B cell (primary cell): ENCODE results near the gene EIF2S3B. TPM values are rescaled to one million over a fixed set of nuclear protein-coding genes. Genes with fewer than 3 reads are reported as not detected.

Experiments
- ATAC-seq: fragments of 200-7000 bp; cut with Tn5 transposase; one replicate; pipeline ENCODE4 v1.10.0; 2021; ENCODE audit warnings: low read depth, mild to moderate bottlenecking, moderate number of reproducible peaks, moderate library complexity
- CTCF ChIA-PET: fragments of 350-600 bp; sonication (Branson Sonifier 250); formaldehyde crosslinking; loops from one replicate; lab custom pipeline; 2021; ENCODE audit warnings: antibody characterized with exemption, inconsistent platforms; lab: Charles Lee
- POLR2A ChIA-PET: fragments of 350-600 bp; sonication (Branson Sonifier 250); formaldehyde crosslinking; loops from one replicate; lab custom pipeline; 2021; ENCODE audit warnings: antibody characterized with exemption; lab: Charles Lee
- DNase-seq: peaks from one replicate; pipeline ENCODE4 v3.0.0; 2013
- H2AFZ ChIP-seq: 2 replicates; pipeline ENCODE4 v1.6.1; 2012; ENCODE audit warnings: mild to moderate bottlenecking, low read depth, low read length; ENCODE audit not compliant: insufficient read depth, poor library complexity, severe bottlenecking
- H3K27ac ChIP-seq, 2 donors: 1 replicate in 1 of 2; 2 replicates in 1 of 2; pipeline ENCODE4 v1.5.1; 2012 to 2013; ENCODE audit warnings: low read length in 2 of 2, mild to moderate bottlenecking in 2 of 2, moderate library complexity in 1 of 2
- H3K27me3 ChIP-seq, 4 experiments: fragments of 200-600 bp in 1 of 4; sonication (generic) in 1 of 4; replicated peaks in 1 of 4; 1 replicate in 2 of 4; 2 replicates in 2 of 4; pipeline versions ENCODE4 v1.6.1 to v1.7.0; 2013 to 2016; ENCODE audit warnings: low read length in 3 of 4, mild to moderate bottlenecking in 2 of 4, mixed read lengths in 1 of 4, moderate library complexity in 1 of 4; ENCODE audit not compliant: insufficient read depth in 4 of 4, control insufficient read depth in 3 of 4; ENCODE audit errors: control extremely low read depth in 1 of 4
- H3K36me3 ChIP-seq, 2 experiments: replicated peaks in 1 of 2; 1 replicate in 1 of 2; 2 replicates in 1 of 2; pipeline versions ENCODE4 v1.6.1 to v1.7.1; 2013; ENCODE audit warnings: low read length in 1 of 2; ENCODE audit not compliant: insufficient read depth in 2 of 2, control insufficient read depth in 1 of 2; ENCODE audit errors: control extremely low read depth in 1 of 2, extremely low read depth in 1 of 2
- H3K4me1 ChIP-seq, 2 donors: fragments of 200-600 bp in 1 of 2; sonication (generic) in 1 of 2; 1 replicate in 1 of 2; 2 replicates in 1 of 2; pipeline versions ENCODE4 v1.5.1 to v1.6.1; 2013 to 2017; ENCODE audit warnings: low read length in 2 of 2; ENCODE audit not compliant: control insufficient read depth in 2 of 2, insufficient read depth in 2 of 2
- H3K4me2 ChIP-seq: replicated peaks from 2 replicates; pipeline ENCODE3; 2012; ENCODE audit warnings: mild to moderate bottlenecking, low read depth, low read length; ENCODE audit not compliant: poor library complexity, severe bottlenecking
- H3K4me3 ChIP-seq, 5 experiments: fragments of 200-600 bp in 1 of 5; sonication (generic) in 1 of 5; 1 replicate in 3 of 5; 2 replicates in 2 of 5; pipeline versions ENCODE4 v1.5.1 to v1.7.0; 2011 to 2016; ENCODE audit warnings: low read length in 4 of 5, mild to moderate bottlenecking in 4 of 5, low read depth in 2 of 5, control low read depth in 1 of 5, moderate library complexity in 1 of 5; ENCODE audit not compliant: insufficient read depth in 1 of 5; ENCODE audit errors: control extremely low read depth in 1 of 5, extremely low read depth in 1 of 5
- H3K79me2 ChIP-seq: fragments of 200-600 bp; sonication (generic); one replicate; pipeline ENCODE4 v1.6.0; 2016; ENCODE audit warnings: low read length; ENCODE audit not compliant: control insufficient read depth, insufficient read depth
- H3K9ac ChIP-seq: fragments of 200-600 bp; sonication (generic); 2 replicates; pipeline ENCODE4 v1.6.1; 2017; ENCODE audit warnings: mild to moderate bottlenecking, low read length, moderate library complexity
- H3K9me3 ChIP-seq, 3 donors: one replicate each; pipeline versions ENCODE4 v1.6.1 to v1.7.1; 2013; ENCODE audit warnings: low read length in 2 of 3; ENCODE audit not compliant: control insufficient read depth in 2 of 3, insufficient read depth in 1 of 3; ENCODE audit errors: control extremely low read depth in 1 of 3
- H4K20me1 ChIP-seq: 2 replicates; pipeline ENCODE4 v1.6.0; 2012; ENCODE audit warnings: mild to moderate bottlenecking, low read length; ENCODE audit not compliant: insufficient read depth, control insufficient read depth, poor library complexity, severe bottlenecking
- H3K27ac Mint-ChIP-seq: one replicate; pipeline ENCODE4 v1.8.0; 2021; ENCODE audit warnings: mixed read lengths
- H3K27me3 Mint-ChIP-seq: one replicate; pipeline ENCODE4 v1.8.0; 2021; ENCODE audit warnings: mixed read lengths
- H3K4me1 Mint-ChIP-seq: one replicate; pipeline ENCODE4 v1.8.0; 2021; ENCODE audit warnings: mixed read lengths
- H3K4me3 Mint-ChIP-seq: one replicate; pipeline ENCODE4 v1.8.0; 2021; ENCODE audit warnings: mixed read lengths
- H3K9me3 Mint-ChIP-seq: one replicate; pipeline ENCODE4 v1.8.0; 2022; ENCODE audit warnings: mixed read lengths; ENCODE audit not compliant: insufficient read depth
- EZH2 ChIP-seq: IDR thresholded peaks from 2 replicates; pipeline ENCODE4 v1.6.1; 2012; ENCODE audit warnings: borderline replicate concordance, low read depth, mild to moderate bottlenecking, moderate library complexity, low read length; ENCODE audit not compliant: insufficient read depth, poor library complexity, severe bottlenecking
- WGBS: methylation state at CpG from one replicate; pipeline ENCODE4 v1.1.5; 2013; ENCODE audit warnings: missing lambda C conversion rate; ENCODE audit not compliant: insufficient coverage; 5-methylcytosine and 5-hydroxymethylcytosine counted together
- intact Hi-C: fragments of 100-400 bp; cut with micrococcal nuclease; formaldehyde crosslinking; loops from one replicate; pipeline ENCODE4 v1.10.0; 2022
- polyA plus RNA-seq: library from polyadenylated mRNA; depleted of rRNA; stranded (reverse); fragments of >200 nt; gene quantifications from 2 replicates; pipeline ENCODE4 v1.2.3, GENCODE V29; 2012
- total RNA-seq, 2 donors: library from RNA; stranded (reverse); fragments of 120-200 nt in 1 of 2; gene quantifications; 1 replicate in 1 of 2; 2 replicates in 1 of 2; pipeline versions ENCODE4 v1.2.3 to v1.2.4, GENCODE V29; 2013 to 2022
- TF ChIP-seq, protein P1 (sequence below): fragments of 200-600 bp; IDR thresholded peaks from one replicate; pipeline ENCODE4 v1.8.0; 2022; ENCODE audit warnings: antibody characterized with exemption, mild to moderate bottlenecking

The EIF2S3B gene
- total and polyA plus RNA-seq, 2 donors (not counting 1 experiment from before 2014, with no cell fraction given) = 0.45 to 0.54 TPM

DNA sequence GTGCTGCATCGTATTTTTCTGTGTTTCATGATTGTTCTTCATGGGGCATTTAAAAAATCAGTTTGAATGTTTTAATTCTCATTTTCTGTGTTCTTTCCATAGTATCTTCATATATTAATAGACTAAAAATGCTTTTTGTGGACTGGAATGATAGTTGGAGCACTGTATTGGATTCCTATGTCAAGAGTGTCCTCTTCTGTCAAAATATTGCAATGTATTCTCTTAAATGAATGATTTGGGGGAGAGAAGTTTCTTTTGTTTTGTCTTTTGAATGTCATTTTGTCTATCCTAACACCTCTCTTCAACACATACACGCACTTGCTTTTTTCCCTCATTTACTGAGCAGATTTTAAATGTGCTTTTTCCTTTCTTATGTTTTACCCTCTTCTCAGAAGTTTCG, 4.7 kb upstream of the EIF2S3B start:
- no peak for TF ChIP-seq EZH2
- TF ChIP-seq, protein P1, sequence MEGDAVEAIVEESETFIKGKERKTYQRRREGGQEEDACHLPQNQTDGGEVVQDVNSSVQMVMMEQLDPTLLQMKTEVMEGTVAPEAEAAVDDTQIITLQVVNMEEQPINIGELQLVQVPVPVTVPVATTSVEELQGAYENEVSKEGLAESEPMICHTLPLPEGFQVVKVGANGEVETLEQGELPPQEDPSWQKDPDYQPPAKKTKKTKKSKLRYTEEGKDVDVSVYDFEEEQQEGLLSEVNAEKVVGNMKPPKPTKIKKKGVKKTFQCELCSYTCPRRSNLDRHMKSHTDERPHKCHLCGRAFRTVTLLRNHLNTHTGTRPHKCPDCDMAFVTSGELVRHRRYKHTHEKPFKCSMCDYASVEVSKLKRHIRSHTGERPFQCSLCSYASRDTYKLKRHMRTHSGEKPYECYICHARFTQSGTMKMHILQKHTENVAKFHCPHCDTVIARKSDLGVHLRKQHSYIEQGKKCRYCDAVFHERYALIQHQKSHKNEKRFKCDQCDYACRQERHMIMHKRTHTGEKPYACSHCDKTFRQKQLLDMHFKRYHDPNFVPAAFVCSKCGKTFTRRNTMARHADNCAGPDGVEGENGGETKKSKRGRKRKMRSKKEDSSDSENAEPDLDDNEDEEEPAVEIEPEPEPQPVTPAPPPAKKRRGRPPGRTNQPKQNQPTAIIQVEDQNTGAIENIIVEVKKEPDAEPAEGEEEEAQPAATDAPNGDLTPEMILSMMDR = no peak
- Histone ChIP-seq H3K27me3 (peaks cover 0 to 3% (median 0%) of the 10 kb centered on the region in 4 experiments), H3K36me3 (no peaks in the 10 kb centered on the region), H2AFZ (no peak overlapping the region), H3K4me1 (no peaks in the 10 kb centered on the region), H3K4me3 (no peak overlapping the region), H3K27ac (no peak overlapping the region), H3K9me3 (no peaks in the 10 kb centered on the region), H3K79me2 (no peaks in the 10 kb centered on the region), H4K20me1 (no peaks in the 10 kb centered on the region), H3K4me2 (no peak overlapping the region), H3K9ac (no peak overlapping the region)
- Mint-ChIP-seq H3K4me3 (no peak overlapping the region), H3K27ac (no peak overlapping the region), H3K27me3 (peaks cover 29% of the 10 kb centered on the region), H3K9me3 (no peaks in the 10 kb centered on the region), H3K4me1 (no peaks in the 10 kb centered on the region)
- CTCF ChIA-PET = no interaction called here
- POLR2A ChIA-PET = no interaction called here
- intact Hi-C loops = no loop called here
- 40% methylated on average over 2 of the region's 3 CpGs for WGBS
- ATAC-seq (no peak), DNase-seq (no peak)

DNA sequence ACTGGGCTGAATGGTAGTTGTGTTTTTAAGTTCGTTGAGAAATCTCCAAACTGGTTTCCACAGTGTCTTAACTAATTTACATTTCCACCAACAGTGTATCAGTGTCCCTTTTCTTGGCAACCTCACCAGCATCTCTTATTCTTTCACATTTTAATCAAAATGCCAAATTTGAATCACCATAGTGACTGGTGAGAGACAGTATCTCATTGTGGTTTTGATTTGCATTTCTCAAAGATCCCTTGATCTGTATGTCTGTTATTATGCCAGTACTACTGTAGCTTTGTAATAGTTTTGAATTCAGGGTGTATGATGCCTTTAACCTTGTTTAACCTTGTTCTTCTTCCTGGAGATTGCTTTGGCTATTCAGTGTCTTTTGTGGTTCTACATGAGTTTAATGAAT, 2.2 kb upstream of the EIF2S3B start:
- ChIA-PET POLR2A (no interaction called here), CTCF (no interaction called here)
- no CpG with 5 or more reads among the region's 1 CpG for WGBS
- no peak overlapping the region for H3K27ac ChIP-seq
- no peak for DNase-seq
- H3K9ac ChIP-seq = no peak overlapping the region
- no peaks in the 10 kb centered on the region for H3K4me1 Mint-ChIP-seq
- peaks cover 0 to 3% (median 0%) of the 10 kb centered on the region in 4 experiments for H3K27me3 ChIP-seq
- H3K9me3 ChIP-seq = no peaks in the 10 kb centered on the region
- no peaks in the 10 kb centered on the region for H4K20me1 ChIP-seq
- H3K9me3 Mint-ChIP-seq = no peaks in the 10 kb centered on the region
- no peaks in the 10 kb centered on the region for H3K79me2 ChIP-seq
- H3K4me2 ChIP-seq = no peak overlapping the region
- TF ChIP-seq EZH2 = no peak
- TF ChIP-seq, protein P1 = no peak
- intact Hi-C loops = no loop called here
- H3K4me3 ChIP-seq = no peak overlapping the region
- no peak overlapping the region for H3K4me3 Mint-ChIP-seq
- H2AFZ ChIP-seq = no peak overlapping the region
- no peak for ATAC-seq
- H3K27ac Mint-ChIP-seq = no peak overlapping the region
- no peaks in the 10 kb centered on the region for H3K4me1 ChIP-seq
- no peaks in the 10 kb centered on the region for H3K36me3 ChIP-seq
- H3K27me3 Mint-ChIP-seq = peaks cover 32% of the 10 kb centered on the region
